GM18508 (cell line): ENCODE measurements around the gene CUL2.

Experiments used
- ATAC-seq: cut with Tn5 transposase; IDR thresholded peaks from one replicate; pipeline ENCODE4 v1.9.1; 2021; ENCODE audit warnings: moderate number of reproducible peaks; ENCODE audit not compliant: insufficient read depth, unreplicated experiment

The CUL2 gene

GRCh38 chr10:34959321-34959720 is 130.8 kb downstream of the CUL2 start:
- no peak for ATAC-seq
